Smooth muscle cell of trachea (primary cell): ENCODE data around the gene NBAS. TPM values are rescaled to one million over a fixed set of nuclear protein-coding genes. Genes with fewer than 3 reads are reported as not detected.

Source experiments
- total RNA-seq: library from RNA; depleted of rRNA; stranded (reverse); fragments of >200 nt; gene quantifications from 2 replicates; pipeline ENCODE4 v1.2.1, GENCODE V29; 2014

Gene NBAS
- 93.1 and 125 TPM in 2 replicates for total RNA-seq

GRCh38 chr2:15560988-15561573 is at the start of gene NBAS:
Gene NBAS (minus strand): TSS chr2:15561334. CDS start chr2:15561304, 30 bp downstream.

GRCh38 chr2:15591692-15592463 is 30.7 kb upstream of the NBAS start, which contains the start of gene DDX1:
Gene DDX1 (plus strand): TSS chr2:15591868. CDS start chr2:15591934, 66 bp downstream.

Other genes with a start within 250 kb of the NBAS start
- gene DDX1, start 30.5 kb upstream of the NBAS start, total RNA-seq = 65.3 and 101 TPM in 2 replicates